SK-N-SH (cell line): ENCODE results near the gene PTS. TPM values are rescaled to one million over a fixed set of nuclear protein-coding genes. Genes with fewer than 3 reads are reported as not detected.

ENCODE experiments used
- CTCF ChIA-PET: fragments of 300-600, 350-600 bp; formaldehyde crosslinking; extraction: SDS; loops from one replicate; lab custom pipeline; 2021; lab: Yijun Ruan, JAX
- POLR2A ChIA-PET: fragments of 350-600 bp; sonication (Branson Sonifier 250); formaldehyde crosslinking; extraction: SDS; loops from one replicate; lab custom pipeline; 2020; ENCODE audit warnings: antibody characterized with exemption, inconsistent platforms; lab: Yijun Ruan, JAX
- DNase-seq: peaks from one replicate; pipeline ENCODE4 v3.0.0; 2012
- H2AFZ ChIP-seq: fragments of 200-600 bp; sonication (generic); 2 replicates; pipeline ENCODE4 v1.8.1; 2016; ENCODE audit warnings: antibody characterized with exemption, mild to moderate bottlenecking, low read depth
- H3F3A ChIP-seq: fragments of 200-600 bp; sonication (generic); replicated peaks from 2 replicates; pipeline ENCODE3; 2016; ENCODE audit warnings: antibody characterized with exemption, mild to moderate bottlenecking; ENCODE audit not compliant: insufficient read depth
- H3K27ac ChIP-seq, 2 experiments: fragments of 200-500 bp in 1 of 2; fragments of 200-600 bp in 1 of 2; sonication (Bioruptor generic) in 1 of 2; sonication (generic), shearing (Covaris generic) in 1 of 2; 2 replicates each; pipeline versions ENCODE4 v1.5.1 to v1.6.1; 2014 to 2016; ENCODE audit warnings: low read depth in 2 of 2, inconsistent platforms in 1 of 2, low read length in 1 of 2, mild to moderate bottlenecking in 1 of 2, mixed read lengths in 1 of 2
- H3K27me3 ChIP-seq: fragments of 200-600 bp; sonication (generic), shearing (Covaris generic); 2 replicates; pipeline ENCODE4 v1.6.1; 2016; ENCODE audit warnings: mixed run types; ENCODE audit not compliant: insufficient read depth
- H3K36me3 ChIP-seq, 2 experiments: fragments of 200-500 bp in 1 of 2; fragments of 200-600 bp in 1 of 2; sonication (Bioruptor generic) in 1 of 2; sonication (generic) in 1 of 2; replicated peaks in 1 of 2; 2 replicates each; pipeline versions ENCODE3 to v1.5.1; 2014 to 2016; ENCODE audit warnings: low read length in 1 of 2, mild to moderate bottlenecking in 1 of 2; ENCODE audit not compliant: insufficient read depth in 2 of 2, control insufficient read depth in 1 of 2
- H3K4me1 ChIP-seq, 2 experiments: fragments of 200-500 bp in 1 of 2; fragments of 200-600 bp in 1 of 2; sonication (Bioruptor generic) in 1 of 2; sonication (generic), shearing (Covaris generic) in 1 of 2; 2 replicates each; pipeline versions ENCODE4 v1.5.1 to v1.6.1; 2014 to 2016; ENCODE audit warnings: low read depth in 1 of 2, low read length in 1 of 2, mixed run types in 1 of 2; ENCODE audit not compliant: insufficient read depth in 2 of 2, control insufficient read depth in 1 of 2
- H3K4me2 ChIP-seq: fragments of 200-600 bp; sonication (generic), shearing (Covaris generic); 2 replicates; pipeline ENCODE4 v1.6.1; 2017; ENCODE audit warnings: mixed run types
- H3K4me3 ChIP-seq, 2 experiments: fragments of 200-500 bp in 1 of 2; fragments of 200-600 bp in 1 of 2; sonication (Bioruptor generic) in 1 of 2; sonication (generic), shearing (Covaris generic) in 1 of 2; 2 replicates each; pipeline versions ENCODE4 v1.5.1 to v1.8.1; 2014 to 2016; ENCODE audit warnings: low read depth in 2 of 2, inconsistent platforms in 1 of 2, low read length in 1 of 2, mild to moderate bottlenecking in 1 of 2, mixed read lengths in 1 of 2, moderate library complexity in 1 of 2
- H3K79me2 ChIP-seq: fragments of 200-600 bp; sonication (generic); 2 replicates; pipeline ENCODE4 v1.8.1; 2017; ENCODE audit warnings: mild to moderate bottlenecking; ENCODE audit not compliant: insufficient read depth
- H3K9ac ChIP-seq: fragments of 200-600 bp; sonication (generic); 2 replicates; pipeline ENCODE4 v1.6.1; 2017; ENCODE audit warnings: mixed run types
- H3K9me2 ChIP-seq: fragments of 200-600 bp; sonication (generic); 2 replicates; pipeline ENCODE4 v1.6.1; 2017; ENCODE audit warnings: mixed run types
- H3K9me3 ChIP-seq: fragments of 200-600 bp; sonication (generic); 2 replicates; pipeline ENCODE4 v1.6.1; 2017; ENCODE audit warnings: mixed run types, mild to moderate bottlenecking, moderate library complexity
- H4K20me1 ChIP-seq: fragments of 200-600 bp; sonication (generic); 2 replicates; pipeline ENCODE4 v1.6.1; 2017; ENCODE audit warnings: mild to moderate bottlenecking, mixed run types; ENCODE audit not compliant: insufficient read depth
- ELF1 ChIP-seq: IDR thresholded peaks from 2 replicates; pipeline ENCODE4 v1.4.0; 2012
- EZH2phosphoT487 ChIP-seq: fragments of 200-600 bp; sonication (generic); IDR thresholded peaks from 2 replicates; pipeline ENCODE4 v1.6.1; 2017; ENCODE audit warnings: low read depth, mixed run types, mild to moderate bottlenecking, antibody characterized with exemption, moderate library complexity, borderline replicate concordance
- JUND ChIP-seq: IDR thresholded peaks from 2 replicates; pipeline ENCODE4 v1.4.0; 2012
- POLR2AphosphoS5 ChIP-seq: IDR thresholded peaks from 2 replicates; pipeline ENCODE4 v1.6.1; 2012; ENCODE audit warnings: low read depth, low read length
- RCOR1 ChIP-seq: fragments of 150-350 bp; IDR thresholded peaks from 2 replicates; pipeline ENCODE4 v1.6.1; 2017; ENCODE audit warnings: antibody characterized with exemption, low read length
- SMC3 ChIP-seq: IDR thresholded peaks from 2 replicates; pipeline ENCODE4 v1.6.1; 2012; ENCODE audit warnings: low read depth, low read length, improper control_type of control experiment
- TEAD4 ChIP-seq: IDR thresholded peaks from 2 replicates; pipeline ENCODE4 v1.4.0; 2012; ENCODE audit warnings: mild to moderate bottlenecking, borderline replicate concordance; ENCODE audit not compliant: insufficient read depth
- WGBS: methylation state at CpG from one replicate; pipeline ENCODE4 v1.1.6; 2017; ENCODE audit warnings: low lambda C conversion rate; 5-methylcytosine and 5-hydroxymethylcytosine counted together
- polyA plus RNA-seq, 3 experiments: library from polyadenylated mRNA; depleted of rRNA; stranded (reverse); fragments of >200 nt; gene quantifications; 2 replicates each; pipeline ENCODE4 v1.2.3, GENCODE V29; 2012
- TF ChIP-seq, protein P1 (sequence below): IDR thresholded peaks from 2 replicates; pipeline ENCODE4 v1.6.1; 2012; ENCODE audit warnings: mild to moderate bottlenecking, low read depth, low read length, moderate library complexity
- TF ChIP-seq, protein P2 (sequence below): fragments of 150-350 bp; IDR thresholded peaks from 2 replicates; pipeline ENCODE4 v1.6.1; 2016; ENCODE audit warnings: mild to moderate bottlenecking, low read depth, low read length

PTS gene
- polyA plus RNA-seq, 1 of the 3 experiments (the other 2 are of a cell fraction), result 54.0 TPM

DNA sequence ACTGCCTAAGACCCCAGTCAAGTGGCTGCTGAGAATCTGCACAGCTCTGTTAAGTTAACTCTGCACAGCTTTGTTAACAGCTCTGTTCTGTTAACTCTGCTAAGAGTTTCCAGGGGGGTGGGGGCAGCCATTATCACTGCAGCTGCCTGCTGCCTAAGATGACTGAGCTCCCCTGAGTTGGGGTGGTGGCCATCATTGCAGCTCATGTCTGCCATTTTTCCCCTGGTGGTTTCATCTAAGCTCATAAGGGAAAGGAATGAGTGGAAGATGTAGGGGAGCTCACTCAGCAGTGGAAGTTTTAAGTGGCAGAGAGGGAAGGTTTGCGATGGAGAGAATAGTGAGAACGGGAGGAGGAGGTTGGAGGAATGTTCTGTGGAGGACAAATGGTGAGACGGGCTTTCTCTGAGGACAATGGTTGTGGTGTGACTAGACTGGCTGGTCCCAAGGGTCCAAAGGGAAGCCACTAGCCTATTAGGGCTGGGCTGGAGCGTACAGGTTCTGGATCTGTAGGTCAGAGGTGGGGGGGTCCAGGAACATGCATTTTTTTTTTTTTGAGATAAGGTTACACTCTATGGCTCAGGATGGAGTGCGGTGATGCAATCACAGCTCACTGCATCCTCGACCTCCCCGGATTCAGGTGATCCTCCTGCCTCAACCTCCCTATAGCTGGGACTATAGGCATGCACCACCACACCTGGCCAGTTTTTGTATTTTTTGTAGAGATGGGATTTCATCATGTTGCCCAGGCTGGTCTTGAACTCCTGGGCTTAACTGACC, 48.0 kb downstream of the PTS start (continued):
- TF ChIP-seq JUND, result no peak
- TF ChIP-seq ELF1, result no peak
- no peak for TF ChIP-seq SMC3
- no peak for TF ChIP-seq RCOR1
- no peak for TF ChIP-seq POLR2AphosphoS5
- TF ChIP-seq TEAD4, result no peak

DNA sequence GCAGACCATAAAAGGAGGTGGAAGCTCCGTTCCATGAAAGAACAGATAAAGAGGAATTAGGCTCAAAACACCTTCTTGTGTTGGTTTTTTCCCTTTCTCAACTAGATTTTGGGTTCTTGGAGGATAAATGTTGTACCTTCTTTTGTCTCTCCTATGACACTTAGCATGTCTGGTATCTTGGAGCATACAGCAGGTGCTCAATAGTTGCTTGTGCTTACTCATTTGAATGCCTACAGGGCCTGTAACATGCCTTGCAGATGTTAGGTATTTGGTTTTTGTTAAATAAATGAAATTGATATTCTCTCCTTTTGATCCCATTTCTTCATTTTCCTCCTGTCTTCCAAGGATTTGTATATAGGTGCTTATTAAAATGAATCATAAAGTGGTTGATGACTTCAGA, 50.8 kb downstream of the PTS start:
- no peak for TF ChIP-seq JUND
- no peak for TF ChIP-seq EZH2phosphoT487
- TF ChIP-seq, protein P1, sequence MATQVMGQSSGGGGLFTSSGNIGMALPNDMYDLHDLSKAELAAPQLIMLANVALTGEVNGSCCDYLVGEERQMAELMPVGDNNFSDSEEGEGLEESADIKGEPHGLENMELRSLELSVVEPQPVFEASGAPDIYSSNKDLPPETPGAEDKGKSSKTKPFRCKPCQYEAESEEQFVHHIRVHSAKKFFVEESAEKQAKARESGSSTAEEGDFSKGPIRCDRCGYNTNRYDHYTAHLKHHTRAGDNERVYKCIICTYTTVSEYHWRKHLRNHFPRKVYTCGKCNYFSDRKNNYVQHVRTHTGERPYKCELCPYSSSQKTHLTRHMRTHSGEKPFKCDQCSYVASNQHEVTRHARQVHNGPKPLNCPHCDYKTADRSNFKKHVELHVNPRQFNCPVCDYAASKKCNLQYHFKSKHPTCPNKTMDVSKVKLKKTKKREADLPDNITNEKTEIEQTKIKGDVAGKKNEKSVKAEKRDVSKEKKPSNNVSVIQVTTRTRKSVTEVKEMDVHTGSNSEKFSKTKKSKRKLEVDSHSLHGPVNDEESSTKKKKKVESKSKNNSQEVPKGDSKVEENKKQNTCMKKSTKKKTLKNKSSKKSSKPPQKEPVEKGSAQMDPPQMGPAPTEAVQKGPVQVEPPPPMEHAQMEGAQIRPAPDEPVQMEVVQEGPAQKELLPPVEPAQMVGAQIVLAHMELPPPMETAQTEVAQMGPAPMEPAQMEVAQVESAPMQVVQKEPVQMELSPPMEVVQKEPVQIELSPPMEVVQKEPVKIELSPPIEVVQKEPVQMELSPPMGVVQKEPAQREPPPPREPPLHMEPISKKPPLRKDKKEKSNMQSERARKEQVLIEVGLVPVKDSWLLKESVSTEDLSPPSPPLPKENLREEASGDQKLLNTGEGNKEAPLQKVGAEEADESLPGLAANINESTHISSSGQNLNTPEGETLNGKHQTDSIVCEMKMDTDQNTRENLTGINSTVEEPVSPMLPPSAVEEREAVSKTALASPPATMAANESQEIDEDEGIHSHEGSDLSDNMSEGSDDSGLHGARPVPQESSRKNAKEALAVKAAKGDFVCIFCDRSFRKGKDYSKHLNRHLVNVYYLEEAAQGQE, result no peak
- TF ChIP-seq ELF1, result no peak
- Histone ChIP-seq H3K4me3 (no peak overlapping the region), H3K4me1 (peaks cover 4 to 8% of the 10 kb centered on the region in 2 experiments; a peak in 3 of 4 replicates), H2AFZ (no peak overlapping the region), H3F3A (peaks cover 5% of the 10 kb centered on the region), H3K79me2 (no peaks in the 10 kb centered on the region), H3K27ac (no peak overlapping the region), H3K27me3 (no peaks in the 10 kb centered on the region), H3K4me2 (no peak overlapping the region), H3K9me2 (no peaks in the 10 kb centered on the region), H3K36me3 (no peaks in the 10 kb centered on the region), H3K9ac (no peak overlapping the region), H3K9me3 (no peaks in the 10 kb centered on the region), H4K20me1 (no peaks in the 10 kb centered on the region)
- 87% methylated on average over 1 of the region's 1 CpG for WGBS
- ChIA-PET CTCF (interaction anchor here (2.9 to 29.6 kb wide), 2 partner anchors 55 to 163 kb away, joined by 9 to 620 read pairs; partner anchors contain the start of gene PTS), POLR2A (no interaction called here)
- DNase-seq, result no peak

- Histone ChIP-seq H3K27ac (peak overlapping the region in 1 of 2 experiments; percentile 13; a peak in 1 of 4 replicates), H3K36me3 (no peaks in the 10 kb centered on the region), H3K4me1 (peaks cover 4 to 8% of the 10 kb centered on the region in 2 experiments; a peak in 3 of 4 replicates), H2AFZ (no peak overlapping the region), H4K20me1 (no peaks in the 10 kb centered on the region), H3K4me3 (no peak overlapping the region), H3K9me2 (no peaks in the 10 kb centered on the region), H3K9me3 (no peaks in the 10 kb centered on the region), H3F3A (peaks cover 5% of the 10 kb centered on the region), H3K9ac (no peak overlapping the region), H3K27me3 (no peaks in the 10 kb centered on the region), H3K4me2 (no peak overlapping the region), H3K79me2 (no peaks in the 10 kb centered on the region)
- POLR2A ChIA-PET, result no interaction called here
- TF ChIP-seq, protein P2, sequence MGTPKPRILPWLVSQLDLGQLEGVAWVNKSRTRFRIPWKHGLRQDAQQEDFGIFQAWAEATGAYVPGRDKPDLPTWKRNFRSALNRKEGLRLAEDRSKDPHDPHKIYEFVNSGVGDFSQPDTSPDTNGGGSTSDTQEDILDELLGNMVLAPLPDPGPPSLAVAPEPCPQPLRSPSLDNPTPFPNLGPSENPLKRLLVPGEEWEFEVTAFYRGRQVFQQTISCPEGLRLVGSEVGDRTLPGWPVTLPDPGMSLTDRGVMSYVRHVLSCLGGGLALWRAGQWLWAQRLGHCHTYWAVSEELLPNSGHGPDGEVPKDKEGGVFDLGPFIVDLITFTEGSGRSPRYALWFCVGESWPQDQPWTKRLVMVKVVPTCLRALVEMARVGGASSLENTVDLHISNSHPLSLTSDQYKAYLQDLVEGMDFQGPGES, result no peak
- CTCF ChIA-PET, result interaction anchor here (2.9 to 29.6 kb wide), 3 partner anchors 37 to 164 kb away, joined by 9 to 620 read pairs (median 21); partner anchors contain the start of gene PTS
- no peak for DNase-seq
These were observed 51.7 kb downstream of the PTS start for GRCh38 chr11:112277941-112278340.
